Measurements from ENCODE around the gene RNH1. TPM values are rescaled to one million over a fixed set of nuclear protein-coding genes. Genes with fewer than 3 reads are reported as not detected.

RNH1 gene
- total RNA-seq: 152 TPM

GRCh38 chr11:506995-507726, at the start of gene RNH1:
RNH1 (minus strand) TSS chr11:507242; CDS start chr11:502162, 5,080 bp downstream.
- peak; percentile 93 for ATAC-seq

- no peak for ATAC-seq
These were observed 49.0 kb upstream of the RNH1 start for GRCh38 chr11:555780-556661.

DNA sequence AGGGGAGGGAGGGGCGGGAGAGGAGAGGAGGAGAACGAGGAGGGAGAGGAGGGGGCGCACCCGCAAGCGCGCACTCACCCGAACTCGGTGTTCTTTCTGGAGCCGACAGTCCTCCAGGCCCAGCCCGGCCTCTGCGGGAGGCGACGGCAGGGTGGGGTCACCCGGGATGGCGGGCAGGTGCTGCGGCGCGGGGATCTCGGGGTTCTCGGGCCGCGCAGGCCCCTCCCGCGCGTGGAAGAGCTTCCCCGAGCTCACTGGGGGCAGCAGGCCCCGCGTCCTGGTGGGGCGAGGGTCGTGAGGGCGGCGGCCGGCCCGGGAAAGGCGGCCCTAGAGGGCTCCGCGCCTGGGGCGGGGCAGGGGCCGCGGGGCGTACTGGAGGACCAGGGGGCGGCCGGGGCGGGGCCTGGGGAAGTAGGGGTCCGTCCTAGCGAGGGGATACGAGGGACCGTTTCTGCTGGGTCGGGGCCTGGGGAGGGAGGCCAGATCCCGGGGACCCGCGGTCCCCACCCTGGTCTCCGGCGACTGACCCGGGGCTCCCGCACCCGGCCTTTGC, 48.3 kb upstream of the RNH1 start:
- ATAC-seq: peak; percentile 0

DNA sequence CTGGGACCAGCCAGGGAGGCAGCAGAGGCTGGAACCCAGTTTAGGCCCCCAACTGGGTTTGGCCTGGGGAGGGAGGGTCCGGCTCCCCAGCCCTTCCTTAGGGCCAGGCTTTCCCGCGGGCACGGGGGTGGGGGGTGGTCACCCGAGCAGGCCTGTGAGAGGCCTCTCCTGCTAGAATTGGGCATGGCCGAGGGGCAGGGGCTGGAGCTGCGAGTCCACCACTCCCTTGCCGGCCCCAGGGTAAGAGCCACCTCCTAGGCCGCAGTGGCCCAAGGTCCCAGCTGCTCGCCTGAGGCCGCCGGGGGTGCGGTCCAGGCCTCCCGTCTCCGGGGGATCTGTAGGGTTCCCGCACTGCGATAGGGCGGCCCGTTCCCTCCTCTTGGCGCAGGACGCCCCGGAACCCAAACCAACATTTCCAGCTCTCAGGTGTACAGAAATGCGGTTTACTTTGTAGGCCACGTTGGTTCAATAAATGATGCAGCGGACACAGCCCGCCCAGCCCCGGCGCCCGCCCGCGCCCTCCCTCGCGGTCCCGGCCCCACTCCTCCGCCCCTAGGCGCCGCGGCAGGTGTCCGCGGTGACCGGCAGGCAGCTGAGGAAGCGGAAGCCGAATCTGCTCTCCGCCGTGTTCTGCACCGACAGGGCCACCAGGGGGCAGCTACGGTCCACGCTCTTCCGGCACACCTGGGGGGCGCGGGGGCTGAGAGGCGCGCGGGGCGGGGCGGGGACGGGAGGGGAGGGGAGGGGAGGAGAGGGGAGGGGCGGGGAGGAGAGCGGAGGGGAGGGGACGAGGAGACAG, 47.6 kb upstream of the RNH1 start:
- peak; percentile 56 for ATAC-seq

DNA sequence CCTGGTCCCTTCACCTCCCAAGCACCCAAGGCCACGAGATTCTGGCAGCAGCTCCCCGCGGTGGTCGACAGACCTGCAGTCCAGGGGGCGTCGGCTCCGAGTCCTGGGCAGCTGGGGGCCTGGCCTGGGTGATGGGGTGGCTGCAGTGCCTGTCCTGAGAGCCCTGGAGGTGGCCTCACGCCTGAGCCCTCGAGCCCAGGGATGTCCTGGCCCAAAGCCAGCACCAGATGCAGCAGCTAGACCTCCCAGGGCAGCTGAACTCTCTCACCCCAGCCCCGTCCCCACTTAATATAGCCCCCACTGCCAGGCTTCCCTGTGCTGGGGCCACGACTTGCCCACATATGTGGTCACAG, 46.9 kb upstream of the RNH1 start:
- ATAC-seq: no peak

- ATAC-seq: no peak
These were observed 46.3 kb upstream of the RNH1 start for GRCh38 chr11:553083-553987.

- ATAC-seq: no peak
These were observed 44.6 kb upstream of the RNH1 start for GRCh38 chr11:551596-551995.

GRCh38 chr11:551131-551530, 44.1 kb upstream of the RNH1 start:
- ATAC-seq: no peak

- ATAC-seq: no peak
These were observed 43.7 kb upstream of the RNH1 start for GRCh38 chr11:550746-551085.

GRCh38 chr11:550021-550745, 43.1 kb upstream of the RNH1 start:
- ATAC-seq: no peak

- ATAC-seq: no peak
These were observed 41.9 kb upstream of the RNH1 start for GRCh38 chr11:548700-549603.

DNA sequence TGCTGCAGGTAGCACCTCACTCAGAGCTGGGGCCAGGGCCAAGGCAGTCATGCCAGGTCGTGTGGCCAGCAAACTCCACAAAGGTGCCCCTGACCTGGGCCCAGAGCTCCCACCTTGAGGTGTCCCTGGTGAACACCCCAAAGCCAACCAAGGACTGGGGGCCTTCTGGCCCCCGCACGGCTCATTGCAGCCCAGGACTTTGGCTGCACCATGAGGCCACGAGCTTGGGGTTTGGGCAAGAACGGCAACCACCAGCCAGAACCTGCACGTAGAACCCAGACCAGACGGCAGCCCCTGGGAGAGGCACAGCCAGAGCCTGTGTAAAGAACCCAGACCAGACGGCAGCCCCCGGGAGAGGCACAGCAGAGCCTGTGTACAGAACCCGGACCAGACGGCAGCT, 38.1 kb upstream of the RNH1 start:
- ATAC-seq: no peak

DNA sequence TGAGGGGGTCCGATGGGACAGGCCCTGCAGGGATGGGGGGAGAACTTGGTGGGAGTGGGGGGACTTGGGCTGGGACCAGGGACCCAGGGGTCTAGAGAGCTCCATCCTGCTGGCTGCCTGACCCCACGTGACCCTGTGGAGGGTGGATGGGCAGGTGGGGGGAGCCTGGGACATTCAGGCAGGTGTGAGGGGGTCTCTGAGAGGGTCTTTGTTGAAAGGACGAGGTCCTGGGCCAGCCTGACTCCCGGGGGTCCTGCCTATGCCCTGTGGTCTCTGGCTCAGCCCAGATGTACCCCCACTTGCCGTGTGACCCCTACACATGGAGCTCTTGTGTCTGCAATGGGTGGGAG, 37.8 kb upstream of the RNH1 start:
- peak; percentile 3 for ATAC-seq

DNA sequence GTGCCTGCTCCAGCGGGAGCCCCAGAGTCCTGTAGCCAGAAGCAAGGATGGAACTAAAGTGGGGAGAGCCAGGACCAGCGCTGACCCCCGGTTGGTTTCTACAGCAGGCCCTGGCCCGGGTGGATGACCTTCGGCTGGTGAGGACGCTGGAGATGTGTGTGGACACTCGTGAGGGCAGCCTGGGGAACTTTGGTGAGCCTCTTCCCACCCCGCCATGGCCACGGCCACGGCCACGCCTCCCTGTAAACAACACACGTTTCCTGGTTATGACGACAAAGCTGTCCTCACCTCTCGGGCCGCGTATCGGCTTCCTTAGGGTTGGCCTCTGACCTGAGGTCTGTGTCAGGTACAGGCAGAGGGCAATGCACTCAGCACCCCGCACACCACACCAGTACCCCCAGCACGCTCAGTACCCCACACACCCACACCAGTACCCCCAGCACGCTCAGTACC, 34.4 kb upstream of the RNH1 start:
- ATAC-seq: no peak

- ATAC-seq: no peak
These were observed 33.8 kb upstream of the RNH1 start for GRCh38 chr11:540583-541432.

GRCh38 chr11:539971-540481, 33.0 kb upstream of the RNH1 start:
- no peak for ATAC-seq

DNA sequence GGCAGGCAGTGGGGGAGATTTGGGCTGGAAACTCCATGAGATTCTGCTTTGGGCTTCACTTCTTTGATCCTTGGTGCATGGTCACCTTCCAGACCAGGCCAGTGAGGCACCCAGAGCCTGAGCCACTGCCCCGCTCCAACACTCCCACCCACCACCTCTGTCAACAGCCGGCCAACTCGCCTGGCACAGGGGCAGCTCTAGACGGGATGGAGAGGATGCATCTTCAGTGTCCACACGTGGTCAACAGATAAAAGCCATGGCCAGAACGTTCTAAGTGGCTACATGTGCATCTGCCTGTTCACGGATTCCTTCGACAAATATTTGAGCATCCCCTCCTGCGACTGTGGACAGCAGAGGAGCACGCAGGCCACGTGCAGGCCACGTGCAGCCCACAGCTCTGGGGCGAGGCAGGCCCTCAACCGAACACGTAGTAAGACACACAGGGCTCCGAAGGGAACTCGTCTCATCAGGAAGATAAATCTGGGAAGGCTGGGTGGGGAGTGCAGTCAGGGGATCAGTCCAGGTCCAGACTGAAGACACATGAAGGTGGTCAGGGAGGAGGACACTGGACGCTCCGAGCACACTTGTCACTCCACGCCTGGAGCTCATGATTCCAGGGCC, 31.5 kb upstream of the RNH1 start:
- no peak for ATAC-seq

All from esophagus mucosa (tissue), 1 donor.